Panc1 (cell line): ENCODE measurements around the gene MAP1S. TPM values are rescaled to one million over a fixed set of nuclear protein-coding genes. Genes with fewer than 3 reads are reported as not detected.

Experiments used
- ATAC-seq: fragments of 200-7000 bp; cut with Tn5 transposase; 2 replicates; pipeline ENCODE4 v1.9.1; 2020; ENCODE audit warnings: mild to moderate bottlenecking, moderate library complexity
- BruUV-seq: library from RNA; stranded (reverse); fragments of 400-500 nt; replicated peaks from 2 replicates; lab custom pipeline; 2021; lab: Mats Ljungman, UMichigan
- CTCF ChIA-PET: fragments of 300-600 bp; sonication (Branson Sonifier 250); formaldehyde crosslinking; loops from one replicate; lab custom pipeline; 2022; ENCODE audit warnings: antibody characterized with exemption; lab: Charles Lee
- POLR2A ChIA-PET: fragments of 300-600 bp; sonication (Branson Sonifier 250); formaldehyde crosslinking; loops from one replicate; lab custom pipeline; 2022; ENCODE audit warnings: antibody characterized with exemption; lab: Charles Lee
- DNase-seq: peaks from one replicate; pipeline ENCODE4 v3.0.0-alpha.2; 2010; ENCODE audit warnings: low read depth, low spot score
- H3K27ac ChIP-seq: 2 replicates; pipeline ENCODE4 v1.5.1; 2011; ENCODE audit warnings: mild to moderate bottlenecking, low read length, inconsistent platforms
- H3K27me3 ChIP-seq: fragments of 200-500 bp; sonication (Bioruptor generic); 2 replicates; pipeline ENCODE4 v1.6.0; 2014; ENCODE audit warnings: low read length, inconsistent platforms; ENCODE audit not compliant: control insufficient read depth, insufficient read depth
- H3K36me3 ChIP-seq: fragments of 200-500 bp; sonication (Bioruptor generic); 2 replicates; pipeline ENCODE4 v1.5.1; 2014; ENCODE audit warnings: inconsistent platforms, mild to moderate bottlenecking, low read length, moderate library complexity; ENCODE audit not compliant: control insufficient read depth, insufficient read depth
- H3K4me1 ChIP-seq: 2 replicates; pipeline ENCODE4 v1.5.1; 2011; ENCODE audit warnings: inconsistent platforms, mild to moderate bottlenecking, low read length, moderate library complexity; ENCODE audit not compliant: control insufficient read depth, insufficient read depth
- H3K4me3 ChIP-seq, 2 experiments: 2 replicates each; pipeline ENCODE4 v1.5.1; 2011 to 2012; ENCODE audit warnings: low read depth in 2 of 2, low read length in 2 of 2, mild to moderate bottlenecking in 2 of 2, inconsistent platforms in 1 of 2, moderate library complexity in 1 of 2
- H3K9me3 ChIP-seq: fragments of 200-500 bp; sonication (Bioruptor generic); 2 replicates; pipeline ENCODE4 v1.5.1; 2014; ENCODE audit warnings: low read depth, mild to moderate bottlenecking, inconsistent platforms, low read length, moderate library complexity; ENCODE audit not compliant: control insufficient read depth, insufficient read depth
- CTCF ChIP-seq: fragments of 450-650 bp; IDR thresholded peaks from 2 replicates; pipeline ENCODE4 v1.5.1; 2017; ENCODE audit warnings: mild to moderate bottlenecking
- POLR2AphosphoS5 ChIP-seq: IDR thresholded peaks from 2 replicates; pipeline ENCODE4 v1.6.1; 2012; ENCODE audit warnings: mild to moderate bottlenecking, low read depth, low read length, moderate library complexity
- SIN3A ChIP-seq: IDR thresholded peaks from 2 replicates; pipeline ENCODE4 v1.6.1; 2012; ENCODE audit warnings: low read depth, mild to moderate bottlenecking, low read length, moderate library complexity, borderline replicate concordance; ENCODE audit not compliant: insufficient read depth
- TCF7L2 ChIP-seq: IDR thresholded peaks from 2 replicates; pipeline ENCODE4 v1.6.1; 2011; ENCODE audit warnings: mild to moderate bottlenecking, low read depth, low read length, inconsistent platforms
- in situ Hi-C: cut with HindIII; loops from 2 replicates; pipeline ENCODE4 v1.10.0; 2016; ENCODE audit warnings: low sequenced_read_pairs, low pct_unique_long_range_greater_than_20kb
- intact Hi-C: fragments of 100-400 bp; cut with micrococcal nuclease; formaldehyde crosslinking; loops from one replicate; pipeline ENCODE4 v1.10.0; 2022; ENCODE audit not compliant: unreplicated experiment
- total RNA-seq: library from RNA; stranded (reverse); gene quantifications from one replicate; pipeline ENCODE4 v1.2.1, GENCODE V29; 2021; ENCODE audit not compliant: unreplicated experiment
- TF ChIP-seq, protein P1 (sequence below), 2 experiments: IDR thresholded peaks; 2 replicates each; pipeline ENCODE4 v1.6.1; 2011 to 2012; ENCODE audit warnings: low read depth in 2 of 2, control low read depth in 1 of 2, low read length in 1 of 2, mild to moderate bottlenecking in 1 of 2, moderate library complexity in 1 of 2; ENCODE audit not compliant: insufficient read depth in 1 of 2

Gene MAP1S
- total RNA-seq, 1 experiment from 2014 or later: 56.6 TPM

- no peak overlapping the region for H3K27ac ChIP-seq
- H3K4me1 ChIP-seq: peaks cover 3% of the 10 kb centered on the region; the same call in 1 of the 2 replicates
- H3K36me3 ChIP-seq: no peaks in the 10 kb centered on the region
- H3K9me3 ChIP-seq: no peaks in the 10 kb centered on the region
- CTCF ChIA-PET: no interaction called here
- ATAC-seq (no peak), DNase-seq (no peak)
- no peaks in the 10 kb centered on the region for H3K27me3 ChIP-seq
- BruUV-seq: no TSS peak
- intact Hi-C loops: no loop called here
- no peak overlapping the region for H3K4me3 ChIP-seq
- POLR2A ChIA-PET: no interaction called here
- in situ Hi-C loops: no loop called here
- TF ChIP-seq CTCF (no peak), POLR2AphosphoS5 (no peak), SIN3A (no peak), TCF7L2 (no peak)
- TF ChIP-seq, protein P1, sequence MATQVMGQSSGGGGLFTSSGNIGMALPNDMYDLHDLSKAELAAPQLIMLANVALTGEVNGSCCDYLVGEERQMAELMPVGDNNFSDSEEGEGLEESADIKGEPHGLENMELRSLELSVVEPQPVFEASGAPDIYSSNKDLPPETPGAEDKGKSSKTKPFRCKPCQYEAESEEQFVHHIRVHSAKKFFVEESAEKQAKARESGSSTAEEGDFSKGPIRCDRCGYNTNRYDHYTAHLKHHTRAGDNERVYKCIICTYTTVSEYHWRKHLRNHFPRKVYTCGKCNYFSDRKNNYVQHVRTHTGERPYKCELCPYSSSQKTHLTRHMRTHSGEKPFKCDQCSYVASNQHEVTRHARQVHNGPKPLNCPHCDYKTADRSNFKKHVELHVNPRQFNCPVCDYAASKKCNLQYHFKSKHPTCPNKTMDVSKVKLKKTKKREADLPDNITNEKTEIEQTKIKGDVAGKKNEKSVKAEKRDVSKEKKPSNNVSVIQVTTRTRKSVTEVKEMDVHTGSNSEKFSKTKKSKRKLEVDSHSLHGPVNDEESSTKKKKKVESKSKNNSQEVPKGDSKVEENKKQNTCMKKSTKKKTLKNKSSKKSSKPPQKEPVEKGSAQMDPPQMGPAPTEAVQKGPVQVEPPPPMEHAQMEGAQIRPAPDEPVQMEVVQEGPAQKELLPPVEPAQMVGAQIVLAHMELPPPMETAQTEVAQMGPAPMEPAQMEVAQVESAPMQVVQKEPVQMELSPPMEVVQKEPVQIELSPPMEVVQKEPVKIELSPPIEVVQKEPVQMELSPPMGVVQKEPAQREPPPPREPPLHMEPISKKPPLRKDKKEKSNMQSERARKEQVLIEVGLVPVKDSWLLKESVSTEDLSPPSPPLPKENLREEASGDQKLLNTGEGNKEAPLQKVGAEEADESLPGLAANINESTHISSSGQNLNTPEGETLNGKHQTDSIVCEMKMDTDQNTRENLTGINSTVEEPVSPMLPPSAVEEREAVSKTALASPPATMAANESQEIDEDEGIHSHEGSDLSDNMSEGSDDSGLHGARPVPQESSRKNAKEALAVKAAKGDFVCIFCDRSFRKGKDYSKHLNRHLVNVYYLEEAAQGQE (IDR thresholded peaks at IDR 0.05; ENCODE audit: insufficient read depth in 1 of 2, low read depth in 2 of 2, low read length in 1 of 2): no peak
Observed at GRCh38 chr19:17770613-17771012, 51.3 kb downstream of the MAP1S start.

DNA sequence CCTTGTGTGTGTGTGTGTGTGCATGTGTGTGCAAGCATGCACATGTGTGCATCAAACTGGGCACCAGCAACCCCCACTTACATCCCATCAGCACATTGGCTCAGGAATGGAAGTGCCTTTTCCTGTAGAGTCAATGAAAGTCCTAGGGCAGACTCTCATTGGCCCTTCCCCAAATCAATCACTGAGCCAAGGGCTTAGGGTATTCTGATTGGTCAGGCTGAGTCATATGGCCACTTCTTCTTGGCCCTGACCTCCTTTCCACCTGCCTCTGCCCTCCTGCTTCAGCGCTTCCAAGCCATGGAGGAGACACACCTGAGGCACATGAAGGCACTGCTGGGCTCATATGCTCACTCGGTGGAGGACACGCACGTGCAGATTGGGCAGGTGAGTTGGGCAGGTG is 52.9 kb downstream of the MAP1S start:
- intact Hi-C loops: no loop called here
- POLR2A ChIA-PET: no interaction called here
- in situ Hi-C loops: no loop called here
- no peaks in the 10 kb centered on the region for H3K36me3 ChIP-seq
- no peaks in the 10 kb centered on the region for H3K27me3 ChIP-seq
- no TSS peak for BruUV-seq
- ATAC-seq (no peak), DNase-seq (no peak)
- CTCF ChIA-PET: no interaction called here
- H3K9me3 ChIP-seq: no peaks in the 10 kb centered on the region
- no peak overlapping the region for H3K4me3 ChIP-seq
- TF ChIP-seq TCF7L2 (no peak), SIN3A (no peak), CTCF (no peak), POLR2AphosphoS5 (no peak)
- TF ChIP-seq, protein P1 (IDR thresholded peaks at IDR 0.05; ENCODE audit: insufficient read depth in 1 of 2, low read depth in 2 of 2, low read length in 1 of 2): no peak
- no peaks in the 10 kb centered on the region for H3K4me1 ChIP-seq
- H3K27ac ChIP-seq: no peak overlapping the region
